ENCODE results near the gene SASH1. TPM values are rescaled to one million over a fixed set of nuclear protein-coding genes. Genes with fewer than 3 reads are reported as not detected.

The SASH1 gene
- total RNA-seq, 4 donors from 2014 or later = 132 to 238 (median 160) TPM

- no peak for DNase-seq (ENCODE audit: low spot score in 2 of 2)
- Histone ChIP-seq H3K27ac (peak overlapping the region in 2 of 4 donors; percentile 8 to 59), H3K9me3 (no peaks in the 10 kb centered on the region), H3K27me3 (no peaks in the 10 kb centered on the region), H3K36me3 (peaks cover 0 to 6% (median 0%) of the 10 kb centered on the region in 3 donors), H3K4me1 (peaks cover 0 to 61% (median 14%) of the 10 kb centered on the region in 4 donors), H3K4me3 (no peak overlapping the region)
- no peak for TF ChIP-seq POLR2A (IDR thresholded peaks at IDR 0.05)
- no peak for TF ChIP-seq EP300 (IDR thresholded peaks at IDR 0.05)
- TF ChIP-seq CTCF (IDR thresholded peaks at IDR 0.05) = no peak
- 81 to 94% methylated on average over 2 of the region's 2 CpGs for WGBS, 2 donors
Observed at GRCh38 chr6:148463671-148464070, 121.0 kb downstream of the SASH1 start.

- DNase-seq (ENCODE audit: low spot score in 2 of 2) = peak; percentile 70 to 94
- Histone ChIP-seq H3K4me1 (peaks cover 0 to 61% (median 14%) of the 10 kb centered on the region in 4 donors), H3K27ac (peak overlapping the region in 1 of 4 donors; percentile 81), H3K4me3 (no peak overlapping the region), H3K9me3 (no peaks in the 10 kb centered on the region), H3K36me3 (peaks cover 0 to 1% (median 0%) of the 10 kb centered on the region in 3 donors), H3K27me3 (no peaks in the 10 kb centered on the region)
- TF ChIP-seq POLR2A (IDR thresholded peaks at IDR 0.05) (no peak), CTCF (IDR thresholded peaks at IDR 0.05) (peak; percentile 85 to 91 (median 88)), EP300 (IDR thresholded peaks at IDR 0.05) (peak in 1 of 2 donors; percentile 64)
- 36 to 37% methylated on average over 5 of the region's 5 CpGs for WGBS, 2 donors
Observed at GRCh38 chr6:148464319-148465010, 121.8 kb downstream of the SASH1 start.

GRCh38 chr6:148465011-148465335 lies 122.3 kb downstream of the SASH1 start:
- no peak for DNase-seq (ENCODE audit: low spot score in 2 of 2)
- WGBS, 2 donors = 45 to 55% methylated on average over 5 of the region's 5 CpGs
- Histone ChIP-seq H3K27ac (peak overlapping the region in 2 of 4 donors; percentile 69 to 81), H3K4me3 (no peak overlapping the region), H3K36me3 (no peaks in the 10 kb centered on the region), H3K27me3 (no peaks in the 10 kb centered on the region), H3K4me1 (peaks cover 0 to 61% (median 14%) of the 10 kb centered on the region in 4 donors), H3K9me3 (no peaks in the 10 kb centered on the region)
- TF ChIP-seq CTCF (IDR thresholded peaks at IDR 0.05) = no peak
- TF ChIP-seq EP300 (IDR thresholded peaks at IDR 0.05) = no peak
- TF ChIP-seq POLR2A (IDR thresholded peaks at IDR 0.05) = no peak

- H3K36me3 ChIP-seq = no peaks in the 10 kb centered on the region
- H3K27me3 ChIP-seq = no peaks in the 10 kb centered on the region
- H3K27ac ChIP-seq = peak overlapping the region in 3 of 4 donors; percentile 25 to 81 (median 69)
- 35 to 41% methylated on average over 6 of the region's 6 CpGs for WGBS, 2 donors
- no peak for DNase-seq (ENCODE audit: low spot score in 2 of 2)
- TF ChIP-seq EP300 (IDR thresholded peaks at IDR 0.05) (no peak), POLR2A (IDR thresholded peaks at IDR 0.05) (no peak), CTCF (IDR thresholded peaks at IDR 0.05) (no peak)
- H3K9me3 ChIP-seq = no peaks in the 10 kb centered on the region
- peaks cover 0 to 63% (median 14%) of the 10 kb centered on the region in 4 donors for H3K4me1 ChIP-seq
- H3K4me3 ChIP-seq = no peak overlapping the region
Observed at GRCh38 chr6:148465670-148466069, 123.0 kb downstream of the SASH1 start.

- DNase-seq (ENCODE audit: low spot score in 2 of 2) = no peak
- H3K36me3 ChIP-seq = no peaks in the 10 kb centered on the region
- H3K9me3 ChIP-seq = no peaks in the 10 kb centered on the region
- peak overlapping the region in 3 of 4 donors; percentile 25 to 81 (median 69) for H3K27ac ChIP-seq
- no peak overlapping the region for H3K4me3 ChIP-seq
- no peaks in the 10 kb centered on the region for H3K27me3 ChIP-seq
- TF ChIP-seq CTCF (IDR thresholded peaks at IDR 0.05) = peak in 1 of 5 experiments; percentile 8
- no peak for TF ChIP-seq POLR2A (IDR thresholded peaks at IDR 0.05)
- no peak for TF ChIP-seq EP300 (IDR thresholded peaks at IDR 0.05)
- H3K4me1 ChIP-seq = peaks cover 0 to 66% (median 14%) of the 10 kb centered on the region in 4 donors
- WGBS, 2 donors = 46 to 47% methylated on average over 4 of the region's 4 CpGs
Observed at GRCh38 chr6:148466158-148466557, 123.5 kb downstream of the SASH1 start.

Data from tibial nerve (tissue), 4 donors.